Endothelial cell (in vitro differentiated cells): ENCODE data around the gene HHIPL1. TPM values are rescaled to one million over a fixed set of nuclear protein-coding genes. Genes with fewer than 3 reads are reported as not detected.

Source experiments
- DNase-seq: peaks from one replicate; pipeline ENCODE4 v3.0.0; 2021; ENCODE audit warnings: low spot score
- H3K27ac Mint-ChIP-seq: one replicate; pipeline ENCODE4 v1.8.0; 2021; ENCODE audit warnings: mixed read lengths, inconsistent platforms; ENCODE audit not compliant: unreplicated experiment
- H3K27me3 Mint-ChIP-seq: one replicate; pipeline ENCODE4 v1.8.0; 2021; ENCODE audit warnings: mild to moderate bottlenecking, moderate library complexity, mixed read lengths, inconsistent platforms; ENCODE audit not compliant: unreplicated experiment
- H3K36me3 Mint-ChIP-seq: one replicate; pipeline ENCODE4 v1.8.0; 2021; ENCODE audit warnings: mild to moderate bottlenecking, low read depth, mixed read lengths, inconsistent platforms; ENCODE audit not compliant: unreplicated experiment
- H3K4me1 Mint-ChIP-seq: one replicate; pipeline ENCODE4 v1.8.0; 2021; ENCODE audit warnings: mild to moderate bottlenecking, mixed read lengths, inconsistent platforms; ENCODE audit not compliant: unreplicated experiment
- H3K4me3 Mint-ChIP-seq: one replicate; pipeline ENCODE4 v1.8.0; 2021; ENCODE audit warnings: mild to moderate bottlenecking, mixed read lengths, inconsistent platforms; ENCODE audit not compliant: unreplicated experiment
- H3K9me3 Mint-ChIP-seq: one replicate; pipeline ENCODE4 v1.8.0; 2021; ENCODE audit warnings: mixed read lengths, inconsistent platforms; ENCODE audit not compliant: unreplicated experiment
- total RNA-seq: library from RNA; stranded (reverse); fragmentation: NEBNext Ultra II Directional; extraction: Animal tissue kit (Norgen Biotek cat#: 25700); gene quantifications from one replicate; pipeline ENCODE4 v1.2.1, GENCODE V29; 2021; ENCODE audit not compliant: unreplicated experiment
- TF ChIP-seq, protein P1 (sequence below): fragments of 200-600 bp; sonication (generic); IDR thresholded peaks from one replicate; pipeline ENCODE4 v1.5.0; 2021; ENCODE audit warnings: antibody characterized with exemption; ENCODE audit not compliant: unreplicated experiment

The HHIPL1 gene
- total RNA-seq, 1 donor from 2014 or later, result 15.1 TPM

DNA sequence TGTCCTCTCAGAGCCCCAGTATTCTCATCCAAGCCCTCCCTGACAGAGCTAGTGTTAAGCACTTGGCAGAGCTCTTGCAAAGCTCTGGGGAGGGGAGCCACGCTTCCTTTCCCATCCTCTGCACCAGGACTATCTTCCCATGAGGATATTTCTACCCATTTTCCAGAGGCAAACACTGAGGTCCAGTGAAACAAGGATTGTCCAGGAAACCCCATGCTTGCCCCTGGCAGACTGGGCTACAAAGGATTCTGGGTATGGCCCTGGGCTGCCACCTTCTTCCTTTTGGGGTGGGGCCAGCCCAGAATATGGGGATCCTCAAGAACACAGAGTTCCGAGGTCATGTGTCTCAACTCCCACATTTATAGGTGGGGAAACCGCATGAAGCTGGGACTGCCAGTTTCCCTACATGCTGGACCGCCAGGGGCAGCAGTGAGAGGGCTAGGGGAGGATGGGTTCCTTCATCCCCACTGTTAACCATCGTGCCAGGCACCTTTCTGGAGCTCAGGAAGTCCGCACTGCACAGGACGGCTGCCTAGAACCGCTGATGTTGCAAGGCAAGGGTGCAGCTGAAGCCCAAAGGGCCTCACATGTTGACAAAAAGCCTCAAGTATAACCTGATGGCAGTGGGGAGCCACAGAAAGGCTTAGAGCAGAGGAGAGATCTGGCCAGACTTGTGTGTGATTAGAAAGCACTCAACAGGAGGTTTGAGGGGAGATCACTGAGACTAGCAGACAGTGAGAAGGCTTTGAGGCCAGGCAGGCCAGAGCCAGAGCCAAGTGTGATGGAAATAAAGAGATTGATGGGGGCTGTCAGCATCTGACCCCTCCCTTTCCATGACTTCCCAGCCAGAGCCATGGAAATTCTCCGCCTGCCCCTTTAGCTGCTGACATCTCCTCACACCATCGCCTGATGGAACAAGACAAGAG is 35.4 kb upstream of the HHIPL1 start:
- H3K9me3 Mint-ChIP-seq, result no peaks in the 10 kb centered on the region
- H3K27me3 Mint-ChIP-seq, result peaks cover 7% of the 10 kb centered on the region
- H3K4me3 Mint-ChIP-seq, result no peak overlapping the region
- no peak for DNase-seq
- H3K36me3 Mint-ChIP-seq, result peaks cover 3% of the 10 kb centered on the region
- peaks cover 6% of the 10 kb centered on the region for H3K4me1 Mint-ChIP-seq
- H3K27ac Mint-ChIP-seq, result no peak overlapping the region
- TF ChIP-seq, protein P1, sequence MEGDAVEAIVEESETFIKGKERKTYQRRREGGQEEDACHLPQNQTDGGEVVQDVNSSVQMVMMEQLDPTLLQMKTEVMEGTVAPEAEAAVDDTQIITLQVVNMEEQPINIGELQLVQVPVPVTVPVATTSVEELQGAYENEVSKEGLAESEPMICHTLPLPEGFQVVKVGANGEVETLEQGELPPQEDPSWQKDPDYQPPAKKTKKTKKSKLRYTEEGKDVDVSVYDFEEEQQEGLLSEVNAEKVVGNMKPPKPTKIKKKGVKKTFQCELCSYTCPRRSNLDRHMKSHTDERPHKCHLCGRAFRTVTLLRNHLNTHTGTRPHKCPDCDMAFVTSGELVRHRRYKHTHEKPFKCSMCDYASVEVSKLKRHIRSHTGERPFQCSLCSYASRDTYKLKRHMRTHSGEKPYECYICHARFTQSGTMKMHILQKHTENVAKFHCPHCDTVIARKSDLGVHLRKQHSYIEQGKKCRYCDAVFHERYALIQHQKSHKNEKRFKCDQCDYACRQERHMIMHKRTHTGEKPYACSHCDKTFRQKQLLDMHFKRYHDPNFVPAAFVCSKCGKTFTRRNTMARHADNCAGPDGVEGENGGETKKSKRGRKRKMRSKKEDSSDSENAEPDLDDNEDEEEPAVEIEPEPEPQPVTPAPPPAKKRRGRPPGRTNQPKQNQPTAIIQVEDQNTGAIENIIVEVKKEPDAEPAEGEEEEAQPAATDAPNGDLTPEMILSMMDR, result no peak

DNA sequence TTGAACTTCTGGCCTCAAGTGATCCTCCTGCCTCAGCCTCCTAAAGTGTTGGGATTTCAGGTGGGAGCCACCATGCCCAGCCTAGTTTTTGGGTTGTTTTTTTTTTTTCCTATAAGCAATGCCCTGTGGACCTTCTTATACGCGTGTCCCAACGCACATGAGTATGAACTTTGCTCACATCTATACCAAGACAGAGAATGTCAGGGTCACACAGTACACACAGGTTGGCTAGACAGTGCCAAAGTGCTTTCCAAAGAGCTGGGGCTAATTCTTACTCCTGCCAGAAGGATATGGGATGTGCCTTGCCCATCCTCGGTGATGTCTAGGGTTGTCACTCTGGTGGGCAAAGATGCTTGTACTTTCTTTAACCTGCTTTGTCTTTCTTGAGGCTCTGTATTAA is 33.3 kb upstream of the HHIPL1 start:
- Mint-ChIP-seq H3K4me3 (no peak overlapping the region), H3K36me3 (no peaks in the 10 kb centered on the region), H3K27ac (no peak overlapping the region), H3K9me3 (no peaks in the 10 kb centered on the region), H3K27me3 (peaks cover 5% of the 10 kb centered on the region), H3K4me1 (peaks cover 15% of the 10 kb centered on the region)
- DNase-seq, result no peak
- TF ChIP-seq, protein P1, result no peak

DNA sequence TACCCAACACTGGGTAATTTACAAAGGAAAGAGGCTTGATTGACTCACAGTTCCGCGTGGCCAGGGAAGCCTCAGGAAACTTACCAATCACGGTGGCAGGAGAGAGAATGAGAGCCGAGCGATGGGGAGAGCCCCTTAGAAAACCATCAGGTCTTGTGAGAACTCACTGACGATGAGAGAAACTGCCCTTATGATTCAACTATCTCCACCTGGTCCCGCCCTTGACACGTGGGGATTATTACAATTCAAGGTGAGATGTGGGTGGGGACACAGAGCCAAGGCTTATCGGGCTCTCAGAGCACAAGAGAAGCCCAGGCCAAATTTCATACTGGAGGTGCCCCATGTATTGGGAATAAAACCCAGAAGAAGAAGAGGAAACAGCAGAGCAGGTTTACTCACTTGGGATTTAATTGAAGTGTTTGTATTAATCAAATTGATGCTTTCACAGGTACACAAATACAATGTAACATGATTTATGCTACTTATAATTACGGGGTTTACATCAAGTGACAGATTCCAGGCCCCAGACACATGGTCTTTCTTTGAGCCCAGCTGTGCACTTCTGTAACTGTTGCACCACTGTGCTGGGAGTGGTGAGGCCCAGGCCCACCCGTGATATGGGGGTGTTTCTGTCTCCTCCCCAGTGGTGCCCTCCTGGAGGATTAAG is 32.7 kb upstream of the HHIPL1 start:
- Mint-ChIP-seq H3K4me1 (peaks cover 20% of the 10 kb centered on the region), H3K27ac (no peak overlapping the region), H3K36me3 (no peaks in the 10 kb centered on the region), H3K4me3 (no peak overlapping the region), H3K27me3 (peaks cover 5% of the 10 kb centered on the region), H3K9me3 (no peaks in the 10 kb centered on the region)
- TF ChIP-seq, protein P1, result no peak
- no peak for DNase-seq

DNA sequence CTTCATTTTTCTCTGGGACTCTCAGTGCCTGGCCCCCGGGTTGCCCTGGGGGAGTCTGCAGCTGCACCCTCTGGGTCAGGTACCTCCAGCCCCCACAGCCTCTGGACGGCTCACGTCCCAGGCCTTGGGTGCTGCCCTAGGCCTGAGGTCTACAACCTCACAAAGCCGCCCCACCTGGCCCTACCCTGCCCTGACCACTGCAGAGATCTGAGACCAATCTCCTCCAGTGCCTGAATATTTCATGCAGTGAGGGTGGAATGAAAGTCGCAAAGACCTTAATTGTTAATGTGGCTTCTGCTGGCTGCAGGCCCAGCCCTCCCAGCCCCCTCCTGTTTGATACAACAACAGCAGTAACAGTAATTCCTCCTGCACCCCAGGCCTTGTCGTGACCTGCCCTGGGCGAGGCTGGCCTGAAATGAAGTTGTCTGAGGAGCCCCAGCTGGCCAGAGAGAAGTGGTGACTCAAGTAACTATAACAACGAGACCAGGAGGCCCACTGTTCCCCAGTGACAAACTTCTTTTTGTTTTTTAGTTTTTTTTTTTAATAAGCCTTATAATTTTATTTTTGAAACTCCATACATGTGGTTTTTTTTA is 32.1 kb upstream of the HHIPL1 start:
- Mint-ChIP-seq H3K27ac (no peak overlapping the region), H3K4me1 (peaks cover 22% of the 10 kb centered on the region), H3K9me3 (no peaks in the 10 kb centered on the region), H3K36me3 (no peaks in the 10 kb centered on the region), H3K27me3 (peaks cover 5% of the 10 kb centered on the region), H3K4me3 (no peak overlapping the region)
- TF ChIP-seq, protein P1, result no peak
- no peak for DNase-seq
